ENCODE results near the gene LRRC53. TPM values are rescaled to one million over a fixed set of nuclear protein-coding genes. Genes with fewer than 3 reads are reported as not detected.
A peak's percentile ranks its signal among the peaks of the same experiment; 100 is the strongest.

LRRC53 gene, protein sequence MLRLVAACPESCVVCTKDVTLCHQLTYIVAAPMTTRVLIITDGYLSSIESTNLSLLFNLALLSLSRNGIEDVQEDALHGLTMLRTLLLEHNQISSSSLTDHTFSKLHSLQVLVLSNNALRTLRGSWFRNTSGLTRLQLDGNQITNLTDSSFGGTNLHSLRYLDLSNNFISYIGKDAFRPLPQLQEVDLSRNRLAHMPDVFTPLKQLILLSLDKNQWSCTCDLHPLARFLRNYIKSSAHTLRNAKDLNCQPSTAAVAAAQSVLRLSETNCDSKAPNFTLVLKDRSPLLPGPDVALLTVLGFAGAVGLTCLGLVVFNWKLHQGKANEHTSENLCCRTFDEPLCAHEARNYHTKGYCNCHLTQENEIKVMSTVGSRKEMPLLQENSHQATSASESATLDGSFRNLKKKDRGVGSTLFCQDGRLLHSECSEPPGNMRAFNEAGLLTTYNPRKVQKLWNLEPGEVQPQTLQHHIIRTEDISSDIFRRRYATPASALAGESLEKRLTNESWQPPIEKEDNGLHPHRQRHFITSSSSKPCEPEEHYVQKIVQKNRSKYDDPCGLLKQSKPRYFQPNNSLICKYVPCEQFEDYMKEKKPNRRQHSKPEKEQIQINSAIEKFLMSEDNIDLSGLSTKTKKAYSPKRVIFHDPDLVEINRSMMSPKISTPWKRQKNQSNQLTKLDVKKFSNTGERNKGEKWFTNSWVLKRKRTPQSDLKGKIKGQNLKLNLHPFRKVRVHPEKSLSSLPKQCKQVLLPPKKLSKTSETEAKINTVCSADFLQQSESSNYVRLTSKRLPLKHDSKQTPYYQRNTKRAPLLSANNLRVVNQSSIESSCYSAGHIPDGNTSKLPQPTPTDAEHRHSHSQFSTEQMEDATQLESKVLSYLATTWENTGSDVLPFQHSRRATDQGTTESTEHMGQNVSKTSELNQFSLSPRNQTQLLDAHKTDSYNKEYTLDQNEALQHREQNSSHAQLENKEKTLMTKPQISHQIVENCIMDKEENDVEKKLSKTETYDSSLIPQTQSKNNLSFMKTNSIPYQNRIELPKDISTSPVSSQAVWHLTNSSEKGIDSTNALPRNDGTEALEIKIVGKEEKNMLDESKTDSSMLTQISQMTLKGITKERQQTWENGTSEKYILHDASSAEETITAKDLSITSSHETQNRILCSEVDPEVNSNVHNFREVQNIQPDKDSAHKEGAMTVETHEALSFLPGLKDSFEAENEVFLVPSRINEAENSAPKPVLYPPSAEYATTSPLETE
- polyA plus RNA-seq (2013, experiment 1 of 2; ENCODE audit: insufficient read length) = not detected
- not detected for polyA plus RNA-seq (2013, experiment 2 of 2; ENCODE audit: insufficient read length)

DNA sequence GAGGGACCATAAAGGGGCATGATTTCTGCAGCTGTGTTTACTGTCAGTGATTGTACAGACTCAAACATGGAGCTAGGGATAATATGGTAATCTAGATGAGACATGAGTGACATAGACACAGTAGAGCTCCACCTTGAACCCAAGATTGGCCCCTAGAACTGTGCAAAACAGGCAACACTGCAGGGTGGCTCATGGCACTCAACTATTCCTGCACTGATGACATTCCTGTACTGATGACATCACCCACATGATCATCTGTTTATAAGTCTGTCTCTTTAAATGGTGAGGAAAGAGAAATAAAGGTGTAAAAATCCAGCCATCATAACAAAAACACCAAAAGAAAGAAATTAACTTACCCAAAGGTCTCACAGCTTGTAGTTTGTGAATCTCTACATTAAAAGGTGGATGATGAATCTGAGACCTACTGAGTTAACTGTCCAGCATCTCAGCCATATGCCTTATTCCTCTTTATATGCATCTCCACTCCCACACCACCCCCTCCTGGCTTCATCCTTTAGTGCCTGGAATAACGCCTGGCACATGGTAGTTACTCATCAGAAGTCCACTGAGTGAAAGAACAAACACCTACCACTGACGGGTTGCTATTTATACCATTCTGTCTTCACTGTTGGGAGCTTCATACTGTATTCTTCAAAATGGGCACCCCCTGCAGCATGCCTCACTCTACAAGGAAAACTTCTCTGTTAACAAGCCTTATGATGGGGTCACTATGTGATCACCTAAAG, at the start of gene LRRC53:
LRRC53 (minus strand) TSS at position 442 of the 746 bp plus-strand sequence. CDS start 29,262 bp downstream, outside the sequence.
- DNase-seq = no peak

DNA sequence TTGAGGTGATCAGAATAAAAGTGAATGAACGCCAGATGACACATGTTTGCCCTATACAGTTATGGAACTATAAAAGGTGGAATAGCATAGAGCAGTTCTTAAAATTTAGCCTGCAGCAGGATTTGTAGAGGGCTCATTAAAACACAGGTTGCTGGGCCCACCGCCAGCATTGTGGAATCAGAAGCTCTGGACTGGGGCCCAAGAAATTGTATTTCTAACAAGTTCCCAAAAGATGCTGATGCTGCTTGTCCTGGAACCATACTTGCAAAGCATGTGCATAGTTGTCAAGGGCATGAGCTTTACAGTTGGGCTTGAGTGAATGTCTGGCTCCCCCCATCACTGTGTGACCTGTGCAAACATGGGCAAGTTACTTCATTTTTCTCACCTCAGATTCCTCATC, 37.5 kb upstream of the LRRC53 start:
- DNase-seq = no peak

DNA sequence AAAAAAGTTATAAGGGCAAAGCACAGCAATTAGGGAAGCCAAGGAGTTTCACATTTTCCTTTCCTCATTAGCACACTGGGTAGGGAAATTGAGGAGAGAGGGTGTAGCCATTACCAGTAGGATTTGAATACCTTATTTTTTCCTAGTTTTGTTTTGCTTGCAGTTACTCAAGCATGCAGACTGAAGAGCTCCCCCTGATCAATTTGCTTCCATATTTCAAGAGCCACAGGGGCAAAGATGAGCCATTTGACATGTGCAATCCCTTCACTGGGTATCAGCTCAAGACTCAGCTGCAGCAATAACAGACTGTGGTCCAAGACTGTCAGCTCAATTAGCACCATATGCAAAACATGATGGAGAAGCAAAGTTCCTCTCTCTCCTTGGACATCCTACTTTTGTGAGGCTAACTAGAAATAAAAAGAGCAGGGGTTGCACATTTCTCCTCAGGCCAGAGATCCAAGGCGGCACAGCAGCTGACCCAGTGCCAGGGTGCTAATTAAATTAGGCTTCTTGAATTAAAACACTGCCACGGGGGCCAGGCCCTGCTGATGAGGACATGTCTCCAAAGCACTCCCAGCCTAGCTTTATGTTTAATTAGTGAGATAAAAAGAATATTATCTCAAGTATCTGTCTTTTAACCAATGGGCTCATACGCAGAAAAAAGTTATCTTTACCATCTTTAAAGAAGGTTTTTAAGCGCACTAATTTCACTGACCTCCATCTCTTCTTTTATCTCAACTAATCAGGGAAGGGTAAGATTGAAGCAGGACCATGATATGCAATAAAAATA, 36.7 kb upstream of the LRRC53 start:
- DNase-seq = no peak

DNA sequence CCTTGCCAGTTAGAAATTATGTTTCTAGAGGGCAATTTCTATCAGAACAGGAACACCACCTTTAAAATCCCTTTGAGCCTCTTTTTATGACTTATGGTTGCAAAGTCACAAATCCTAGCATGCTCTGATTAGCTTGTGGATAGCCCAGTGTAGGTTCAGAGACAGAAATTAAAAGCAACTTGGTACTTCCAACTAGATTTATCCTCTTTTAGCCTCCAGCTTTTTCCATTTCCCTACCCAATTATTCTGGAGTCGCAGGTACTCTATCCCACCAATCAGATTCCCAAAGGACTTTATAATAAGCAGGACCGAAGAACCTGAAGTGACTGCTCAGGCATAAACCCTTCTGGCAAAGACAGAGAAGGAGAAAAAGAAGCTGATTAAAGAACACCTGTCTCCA, 33.4 kb upstream of the LRRC53 start:
- DNase-seq = no peak

DNA sequence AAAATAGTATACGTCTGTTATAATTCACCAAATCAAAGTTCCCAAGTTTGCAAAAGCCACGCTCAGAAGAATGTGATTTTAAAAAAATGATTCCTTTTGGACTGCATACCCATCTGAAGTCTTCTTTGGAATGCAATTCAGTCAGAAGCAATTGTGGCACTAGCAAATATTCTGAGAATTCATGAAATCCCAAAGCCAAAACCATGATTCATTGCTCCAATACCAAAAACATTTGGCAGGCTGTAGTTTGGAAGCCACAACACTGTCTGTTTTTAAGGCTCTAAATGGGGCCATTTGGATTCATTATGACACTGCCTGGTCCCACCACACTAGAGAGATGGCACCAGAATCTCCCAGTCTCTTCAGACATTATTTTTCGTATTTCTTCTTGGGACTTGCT, 21.8 kb upstream of the LRRC53 start:
- peak; percentile 70 for DNase-seq

DNA sequence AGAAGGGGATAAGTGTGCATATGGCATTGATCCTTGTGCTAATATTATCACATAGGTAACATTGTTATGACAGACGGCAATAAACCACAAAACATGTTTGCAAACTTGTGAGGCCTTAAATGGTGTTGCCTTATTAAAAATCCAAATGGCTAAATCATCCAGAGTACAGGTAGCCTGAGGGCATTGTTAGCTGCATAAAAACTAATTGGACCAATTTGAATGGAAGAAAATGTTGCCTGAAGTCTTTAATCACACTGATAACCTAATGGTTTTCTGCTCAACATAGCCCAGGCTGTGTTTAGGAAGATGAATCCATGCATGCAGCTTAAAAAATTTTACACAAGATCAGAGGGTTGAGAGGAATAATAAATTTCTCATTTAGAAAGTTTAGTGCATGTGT, 19.4 kb upstream of the LRRC53 start:
- DNase-seq = no peak

DNA sequence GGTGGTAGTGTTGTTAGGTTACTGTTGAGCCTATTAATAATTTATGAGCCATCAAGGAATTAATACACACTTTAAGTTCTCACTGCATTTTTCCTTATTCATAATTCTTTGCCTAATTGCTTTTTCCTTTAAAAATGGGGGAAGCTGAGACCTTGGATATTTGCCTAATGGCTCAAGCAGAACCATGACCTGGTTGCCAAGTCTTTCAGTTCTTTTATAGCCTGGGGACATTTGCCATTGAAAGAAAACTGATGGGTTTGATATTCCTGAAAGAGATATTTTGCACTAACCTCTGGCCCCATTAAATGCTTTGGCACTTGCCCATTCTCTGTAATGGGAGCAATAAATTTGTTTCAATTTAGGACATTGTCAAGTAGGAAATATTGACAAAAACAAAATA, 18.5 kb upstream of the LRRC53 start:
- DNase-seq = no peak

DNA sequence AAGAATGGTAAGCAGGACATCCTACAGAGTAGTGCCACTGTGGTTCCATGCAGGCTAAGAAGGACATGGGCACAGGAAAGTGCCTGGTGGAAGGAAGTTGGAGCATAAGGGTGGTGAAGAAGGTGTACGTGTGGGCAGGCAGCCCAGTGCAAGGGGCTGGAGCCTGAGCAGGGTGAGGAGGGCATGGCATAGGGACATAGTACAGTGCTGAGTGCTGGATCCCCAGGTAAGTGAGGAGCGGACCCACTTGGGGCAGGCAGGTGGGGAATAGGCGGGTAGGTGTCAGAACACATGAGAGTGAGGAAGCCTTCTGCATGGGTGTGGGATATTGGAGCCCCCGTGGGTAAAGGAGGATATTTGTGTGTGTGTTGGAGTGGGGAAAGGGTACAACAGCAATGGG, 15.7 kb upstream of the LRRC53 start:
- no peak for DNase-seq

DNA sequence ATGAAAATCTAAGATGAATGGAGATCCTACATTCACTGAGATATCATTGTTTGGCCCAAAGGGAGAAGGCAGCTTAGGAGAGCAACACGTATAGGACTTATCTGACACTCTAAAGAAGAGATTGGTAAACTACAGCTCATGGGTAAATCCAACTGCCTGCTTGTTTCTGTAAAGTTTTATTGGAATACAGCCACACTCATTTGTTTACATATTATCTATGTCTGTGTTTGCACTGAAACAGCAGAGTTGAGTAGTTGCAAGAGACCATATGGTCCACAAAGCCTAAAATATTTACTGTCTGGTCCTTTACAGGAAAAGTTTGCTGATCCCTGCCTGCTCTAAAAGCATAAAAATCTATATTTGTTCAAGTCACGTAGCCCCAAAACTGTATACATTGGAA, 14.3 kb upstream of the LRRC53 start:
- DNase-seq = no peak

DNA sequence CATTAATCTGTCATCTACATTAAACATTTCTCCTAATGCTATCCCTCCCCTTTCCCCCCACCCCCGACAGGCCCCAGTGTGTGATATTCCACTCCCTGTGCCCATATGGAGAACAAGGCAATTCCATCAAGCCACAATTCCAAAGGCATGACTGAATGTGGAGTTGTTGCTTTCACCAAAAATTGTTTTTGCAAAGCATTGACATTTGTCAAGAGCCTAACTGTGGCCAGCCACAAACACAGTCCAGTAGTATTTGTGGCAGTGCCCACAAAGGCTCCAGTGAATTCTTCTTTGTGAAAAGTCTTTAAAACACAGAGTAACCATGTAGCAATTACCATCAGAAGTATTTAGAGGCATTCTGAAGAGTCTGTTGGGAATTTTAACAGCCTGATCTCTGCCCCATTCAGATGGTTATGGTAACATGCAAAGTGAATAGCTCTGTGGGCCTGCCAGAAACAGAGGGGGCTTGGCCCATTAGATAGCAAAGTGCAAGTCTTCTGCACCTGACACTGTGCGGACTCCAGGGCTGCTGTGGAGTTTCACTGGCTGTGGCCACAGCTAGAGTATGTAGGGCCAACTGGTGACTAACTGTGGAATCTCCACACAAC, 11.6 kb upstream of the LRRC53 start:
- no peak for DNase-seq

DNA sequence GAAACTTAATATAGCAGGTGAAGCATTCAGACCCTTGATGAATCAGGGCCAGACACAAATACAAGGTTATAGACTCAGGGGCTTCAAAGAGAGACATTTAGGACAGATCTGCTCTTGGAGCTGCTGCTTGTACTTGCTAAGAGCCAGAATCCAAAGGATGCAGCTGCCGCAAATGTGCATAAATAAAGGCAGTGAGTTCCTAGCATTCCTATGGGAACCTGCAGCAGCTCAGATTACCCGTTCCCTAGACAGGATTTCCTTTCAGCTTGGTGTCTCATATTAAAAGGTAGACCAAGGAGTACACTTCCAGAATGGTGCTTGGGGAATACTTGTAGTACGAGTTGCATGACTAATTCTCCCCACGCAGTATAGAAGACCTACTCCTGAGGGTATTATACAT, 9.7 kb upstream of the LRRC53 start:
- no peak for DNase-seq

DNA sequence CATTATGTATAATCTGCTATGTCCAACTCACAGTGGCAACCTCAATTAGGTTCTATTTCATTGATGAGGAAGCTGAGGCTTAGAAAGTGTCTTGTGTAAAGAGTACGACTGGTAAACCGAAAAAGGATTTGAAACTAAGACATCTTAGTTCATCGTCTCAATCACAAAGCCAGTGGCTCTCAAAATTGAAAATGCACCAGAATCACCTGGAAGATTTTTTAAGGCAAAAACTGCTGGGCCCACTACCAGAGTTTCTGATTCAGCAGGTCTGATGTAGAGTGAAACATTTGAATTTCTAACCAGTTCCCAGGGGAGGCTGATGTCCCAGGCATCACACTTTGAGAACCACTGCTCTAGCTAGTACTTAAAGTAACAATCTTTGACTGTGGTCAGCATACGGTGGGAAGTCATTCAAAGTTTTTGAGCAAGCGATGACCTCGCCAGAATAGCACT, 5.2 kb upstream of the LRRC53 start:
- no peak for DNase-seq

DNA sequence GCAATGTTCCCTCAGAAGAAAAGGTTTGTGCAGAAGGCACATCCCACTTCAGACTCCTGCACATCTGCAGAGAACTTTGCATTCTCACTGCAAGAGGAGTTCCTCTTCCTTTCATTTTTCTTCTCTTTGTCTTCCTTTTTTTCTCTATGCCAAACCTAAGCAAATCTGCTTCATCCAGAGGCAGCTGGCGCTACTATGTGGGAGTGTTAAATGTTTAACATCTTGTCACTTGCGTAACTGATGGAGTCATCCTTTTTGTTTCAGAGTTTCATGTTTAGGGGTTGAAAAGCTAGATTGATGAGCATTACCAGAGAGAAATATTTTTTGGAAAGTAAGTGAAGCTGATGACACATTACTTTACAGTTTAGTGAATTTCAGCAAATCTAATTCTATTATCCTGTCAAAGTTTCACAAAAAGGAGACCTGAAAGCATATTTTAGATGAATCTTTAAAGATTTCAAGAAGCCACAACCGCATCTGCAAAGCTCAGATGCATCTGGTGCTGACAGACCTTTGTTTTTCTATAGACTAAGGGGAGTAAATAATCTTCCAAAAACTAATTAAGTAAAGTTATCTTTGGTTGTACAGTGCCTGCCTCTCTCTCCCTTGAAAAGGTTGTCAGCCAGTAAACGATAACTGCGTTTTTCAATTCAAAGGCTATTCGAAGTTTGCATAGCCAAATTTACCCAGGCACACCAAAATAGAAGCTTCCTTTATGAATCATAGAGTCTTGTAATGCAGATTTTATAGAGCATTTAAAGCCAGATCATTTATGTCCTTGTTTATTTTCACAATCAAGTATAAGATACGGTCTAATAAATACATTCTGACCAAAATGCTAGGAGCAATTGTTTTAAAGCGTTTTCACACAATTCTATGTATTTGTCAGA, 1.2 kb upstream of the LRRC53 start:
- peak; percentile 53 for DNase-seq

DNA sequence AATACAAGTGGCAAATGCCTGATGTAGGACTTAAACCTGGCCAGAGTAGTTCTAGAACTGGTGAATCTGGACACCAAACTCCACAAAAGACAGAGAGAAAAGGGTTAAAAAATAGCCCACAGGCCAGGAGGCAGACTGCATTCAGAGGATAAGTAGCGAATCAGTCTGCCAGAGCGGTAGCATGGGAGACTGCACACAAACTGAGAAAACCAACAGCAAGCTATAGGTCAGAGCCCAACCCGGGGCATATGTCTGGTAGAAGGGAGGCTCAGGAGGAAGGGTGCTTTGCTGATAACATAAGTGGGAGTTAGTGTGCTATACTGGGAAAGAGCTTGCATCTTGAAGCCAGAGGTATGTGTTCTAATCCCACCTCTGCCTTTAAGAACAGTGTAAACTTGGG, 4.0 kb downstream of the LRRC53 start:
- DNase-seq = no peak

DNA sequence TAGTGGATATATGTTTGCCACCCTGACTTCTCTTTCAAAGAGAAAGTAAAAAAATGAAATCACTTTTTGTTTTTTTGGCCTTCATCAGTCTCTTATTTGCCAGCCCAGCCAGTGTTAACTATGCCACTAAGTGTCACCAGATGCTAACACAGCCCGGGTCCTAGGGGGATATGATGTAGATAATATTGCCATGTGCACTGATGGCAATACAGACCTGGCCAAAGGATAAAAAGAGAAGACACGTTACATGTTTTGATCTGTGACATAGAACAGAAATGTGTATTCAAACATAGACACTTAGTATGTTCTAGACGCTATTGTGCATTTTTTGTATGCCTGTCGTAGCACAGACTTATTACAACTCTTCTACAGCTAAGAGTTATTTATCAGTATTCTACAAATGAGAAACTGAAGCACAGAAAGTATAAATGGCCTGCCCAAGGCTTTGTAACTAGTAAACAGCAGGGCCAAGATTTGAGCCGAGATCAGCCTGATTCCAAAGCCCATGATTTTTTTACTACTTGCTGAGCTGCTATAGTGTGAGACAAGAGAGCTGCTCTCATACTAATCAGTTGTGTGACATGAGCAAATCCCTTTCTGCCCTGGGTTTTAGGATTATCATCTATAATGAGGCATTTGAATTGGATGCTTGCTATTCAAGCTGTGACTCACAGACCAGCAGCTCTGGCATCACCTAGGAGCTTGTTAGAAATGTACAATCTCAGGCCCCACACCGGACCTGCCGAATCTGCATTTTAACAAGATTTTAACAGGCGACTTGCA, 6.3 kb downstream of the LRRC53 start:
- DNase-seq = no peak

DNA sequence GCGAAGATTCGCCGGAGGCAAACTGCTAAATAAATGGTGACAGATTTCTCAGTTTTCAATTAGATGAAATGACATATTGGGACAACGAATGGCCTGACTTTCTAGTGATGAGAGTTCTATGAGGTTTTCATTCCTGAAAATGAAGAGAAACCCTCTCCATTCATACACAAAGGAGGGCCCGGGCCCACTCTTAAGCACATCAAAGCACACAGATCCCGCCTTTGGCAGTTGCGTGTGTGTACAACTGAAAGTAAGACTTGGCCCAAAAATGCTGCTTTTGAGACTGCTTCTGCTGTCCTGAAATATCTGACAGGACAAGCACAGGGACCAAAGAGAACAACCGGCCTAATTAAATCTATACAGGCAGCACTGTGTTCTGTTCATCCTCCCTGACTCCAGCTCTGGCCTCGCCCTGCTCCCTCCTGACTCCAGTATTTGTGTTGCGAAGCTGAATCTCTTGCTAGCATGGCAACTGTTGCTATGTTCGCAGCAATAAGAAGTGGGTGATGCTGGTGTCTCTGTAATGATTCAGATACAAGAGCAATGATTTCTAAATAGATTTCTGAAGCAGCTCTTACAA, 7.4 kb downstream of the LRRC53 start:
- no peak for DNase-seq

DNA sequence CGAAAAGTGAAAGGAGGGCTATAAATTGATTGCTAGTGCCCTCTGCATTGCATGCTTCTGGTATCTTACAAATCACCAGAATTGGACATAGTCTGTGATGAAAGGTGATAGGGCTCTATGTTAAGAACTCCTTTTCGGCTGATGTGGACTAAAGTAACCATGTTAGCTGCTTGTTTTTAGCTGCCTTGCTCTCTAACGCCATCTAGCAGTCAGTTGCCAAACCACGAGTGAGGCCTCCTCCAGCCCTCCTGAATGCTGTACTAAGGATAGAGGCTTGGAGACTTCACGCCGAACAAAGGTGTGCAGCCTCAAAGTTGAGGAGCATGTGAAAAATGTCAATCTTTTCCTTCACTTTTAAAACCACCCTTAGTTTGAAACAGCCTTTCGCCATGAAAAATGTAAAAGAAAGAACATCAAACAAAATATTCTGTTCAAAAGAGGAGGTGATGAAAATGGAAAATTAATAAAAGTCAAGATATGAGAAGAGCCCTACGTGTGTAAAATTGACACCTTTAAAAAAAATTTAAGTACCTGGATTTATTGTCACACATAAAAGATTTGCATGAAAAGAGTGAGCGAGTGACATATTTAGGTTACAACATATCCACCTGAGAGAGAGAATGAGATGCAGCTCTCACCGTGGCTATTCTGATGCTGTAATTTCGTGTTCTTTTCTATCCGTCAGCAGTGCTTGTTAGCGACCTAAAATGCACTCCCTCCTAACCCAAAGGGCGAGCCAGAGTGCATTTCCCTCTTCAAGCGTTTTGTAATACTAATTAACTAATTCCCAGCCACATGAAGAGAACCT, 8.1 kb downstream of the LRRC53 start:
- peak; percentile 37 for DNase-seq

Data from fibroblast of skin of abdomen (primary cell).